Testis (tissue), 3 donors: Measurements from ENCODE around the gene ZSCAN12. TPM values are rescaled to one million over a fixed set of nuclear protein-coding genes. Genes with fewer than 3 reads are reported as not detected.

ENCODE experiments used
- DNase-seq: peaks from one replicate; pipeline ENCODE4 v3.0.0-alpha.2; 2019
- H3K27ac ChIP-seq, 2 donors: fragments of 200-600 bp; sonication (generic); one replicate each; pipeline ENCODE4 v1.5.1; 2019
- H3K27me3 ChIP-seq: fragments of 200-600 bp; sonication (generic); one replicate; pipeline ENCODE4 v1.5.1; 2019
- H3K36me3 ChIP-seq: fragments of 200-600 bp; sonication (generic); one replicate; pipeline ENCODE4 v1.5.1; 2017; ENCODE audit warnings: low read depth; ENCODE audit errors: missing control alignments
- H3K4me1 ChIP-seq: fragments of 200-600 bp; sonication (generic); one replicate; pipeline ENCODE4 v1.5.1; 2019
- H3K4me3 ChIP-seq, 2 donors: fragments of 200-600 bp; sonication (generic); one replicate each; pipeline ENCODE4 v1.5.1; 2017 to 2019
- H3K9me3 ChIP-seq: fragments of 200-600 bp; sonication (generic); one replicate; pipeline ENCODE4 v1.5.1; 2017
- CTCF ChIP-seq, 3 experiments: fragments of 450-650 bp in 2 of 3; fragments of 200-600 bp in 1 of 3; sonication (generic) in 1 of 3; IDR thresholded peaks; one replicate each; pipeline ENCODE4 v1.5.1; 2016 to 2019; ENCODE audit warnings: antibody characterized with exemption in 3 of 3, mild to moderate bottlenecking in 2 of 3, moderate library complexity in 1 of 3
- POLR2A ChIP-seq: fragments of 450-650 bp; IDR thresholded peaks from one replicate; pipeline ENCODE4 v1.6.1; 2017; ENCODE audit warnings: antibody characterized with exemption, mild to moderate bottlenecking, moderate library complexity
- WGBS, 2 donors: methylation state at CpG; one replicate each; pipeline ENCODE4 v1.1.5; 2018; 5-methylcytosine and 5-hydroxymethylcytosine counted together
- intact Hi-C: fragments of 100-400 bp; cut with DNase I; formaldehyde crosslinking; loops from one replicate; pipeline ENCODE4 v1.15.1; 2023; ENCODE audit warnings: low total_unique reads
- polyA plus RNA-seq: library from polyadenylated mRNA; stranded (reverse); fragments of 350-450 nt; fragmentation: Illumina TruSeq; extraction: RNeasy Lipid Tissue Mini Kit (QIAGEN cat#74804); gene quantifications from one replicate; pipeline ENCODE4 v1.2.3, GENCODE V29; 2014; ENCODE audit warnings: low read depth, low replicate concordance; ENCODE audit not compliant: insufficient read depth
- small RNA-seq, 2 donors: library from RNA; depleted of rRNA; stranded (forward); fragments of <200 nt; gene quantifications; one replicate each; pipeline ENCODE3, GENCODE V24; 2016
- total RNA-seq, 2 donors: library from RNA; depleted of rRNA; stranded (reverse); fragments of >200 nt; gene quantifications; one replicate each; pipeline ENCODE4 v1.2.3, GENCODE V29; 2016

Gene ZSCAN12
- total and polyA plus RNA-seq, 3 donors from 2014 or later = 7.0 to 12.3 (median 12.2) TPM

GRCh38 chr6:28330041-28330440, 69.5 kb downstream of the ZSCAN12 start:
- TF ChIP-seq POLR2A (no peak), CTCF (IDR thresholded peaks at IDR 0.05) (no peak)
- Histone ChIP-seq H3K4me3 (no peak overlapping the region), H3K27ac (no peak overlapping the region), H3K36me3 (no peaks in the 10 kb centered on the region), H3K27me3 (no peaks in the 10 kb centered on the region), H3K4me1 (peaks cover 8% of the 10 kb centered on the region), H3K9me3 (no peaks in the 10 kb centered on the region)
- 63 to 67% methylated on average over 1 of the region's 1 CpG for WGBS, 2 donors
- intact Hi-C loops = no loop called here
- no peak for DNase-seq

Small RNA genes lying within 50 kb of the gene (small RNA-seq; reads per million reads assigned to genes)
- gene RNU2-45P = 0 reads per million in 2 donors

Other genes with a start within 250 kb of the ZSCAN12 start
- gene ZSCAN9, start 174.5 kb downstream of the ZSCAN12 start, total RNA-seq = 10 to 100 TPM; 36.5 to 38.2 TPM
- 39.6 TPM for gene ZSCAN9, start 174.5 kb downstream of the ZSCAN12 start, polyA plus RNA-seq
- gene ZKSCAN4, start 147.5 kb downstream of the ZSCAN12 start, total RNA-seq = 1 to 10 TPM; 7.2 to 8.8 TPM
- 23.2 TPM for gene ZKSCAN4, start 147.5 kb downstream of the ZSCAN12 start, polyA plus RNA-seq
- 10 to 100 TPM; 19.1 to 30.1 TPM for gene NKAPL, start 140.4 kb downstream of the ZSCAN12 start, total RNA-seq
- gene NKAPL, start 140.4 kb downstream of the ZSCAN12 start, polyA plus RNA-seq = 27.2 TPM
- gene ZSCAN26, start 132.6 kb downstream of the ZSCAN12 start, total RNA-seq = 10 to 100 TPM; 16.4 to 26.1 TPM
- 11.4 TPM for gene ZSCAN26, start 132.6 kb downstream of the ZSCAN12 start, polyA plus RNA-seq
- gene PGBD1, start 118.2 kb downstream of the ZSCAN12 start, total RNA-seq = 1 to 10 TPM; 6.1 to 6.9 TPM
- 4.8 TPM for gene PGBD1, start 118.2 kb downstream of the ZSCAN12 start, polyA plus RNA-seq
- gene ZSCAN31, start 63.6 kb downstream of the ZSCAN12 start, total RNA-seq = 10 to 100 TPM; 21.4 to 29.0 TPM
- gene ZSCAN31, start 63.6 kb downstream of the ZSCAN12 start, polyA plus RNA-seq = 51.3 TPM
- gene ZKSCAN3, start 49.8 kb downstream of the ZSCAN12 start, total RNA-seq = 1 to 10 TPM; 8.1 to 8.3 TPM
- gene ZKSCAN3, start 49.8 kb downstream of the ZSCAN12 start, polyA plus RNA-seq = 5.4 TPM
- gene ZSCAN23, start 43.7 kb upstream of the ZSCAN12 start, total RNA-seq = 1 to 10 TPM; 8.3 to 9.1 TPM
- 2.4 TPM for gene ZSCAN23, start 43.7 kb upstream of the ZSCAN12 start, polyA plus RNA-seq
- gene GPX6, start 116.0 kb upstream of the ZSCAN12 start, total RNA-seq = under 1 TPM; 0.19 to 0.87 TPM
- 0.54 TPM for gene GPX6, start 116.0 kb upstream of the ZSCAN12 start, polyA plus RNA-seq
- gene GPX5, start 126.1 kb upstream of the ZSCAN12 start, total RNA-seq = 1 to 10 TPM; 1.2 to 8.1 TPM
- 8.6 TPM for gene GPX5, start 126.1 kb upstream of the ZSCAN12 start, polyA plus RNA-seq